Gastroesophageal sphincter (tissue), 3 donors: ENCODE measurements around the gene BCAS3.

ENCODE experiments used
- POLR2A ChIP-seq, 2 donors: fragments of 450-650 bp; IDR thresholded peaks; one replicate each; pipeline ENCODE4 v1.6.1; 2017; ENCODE audit warnings: antibody characterized with exemption in 2 of 2, mild to moderate bottlenecking in 2 of 2, moderate library complexity in 1 of 2
- POLR2AphosphoS5 ChIP-seq: sonication (generic); formaldehyde crosslinking; IDR thresholded peaks from one replicate; pipeline ENCODE4 v1.6.1; 2017; ENCODE audit warnings: antibody characterized with exemption
- TF ChIP-seq, protein P1 (sequence below), 4 experiments: fragments of 200-600 bp in 2 of 4; fragments of 450-650 bp in 2 of 4; sonication (generic) in 1 of 4; IDR thresholded peaks; one replicate each; pipeline ENCODE4 v1.5.1; 2017 to 2019; ENCODE audit warnings: antibody characterized with exemption in 4 of 4, mild to moderate bottlenecking in 2 of 4, moderate library complexity in 2 of 4

DNA sequence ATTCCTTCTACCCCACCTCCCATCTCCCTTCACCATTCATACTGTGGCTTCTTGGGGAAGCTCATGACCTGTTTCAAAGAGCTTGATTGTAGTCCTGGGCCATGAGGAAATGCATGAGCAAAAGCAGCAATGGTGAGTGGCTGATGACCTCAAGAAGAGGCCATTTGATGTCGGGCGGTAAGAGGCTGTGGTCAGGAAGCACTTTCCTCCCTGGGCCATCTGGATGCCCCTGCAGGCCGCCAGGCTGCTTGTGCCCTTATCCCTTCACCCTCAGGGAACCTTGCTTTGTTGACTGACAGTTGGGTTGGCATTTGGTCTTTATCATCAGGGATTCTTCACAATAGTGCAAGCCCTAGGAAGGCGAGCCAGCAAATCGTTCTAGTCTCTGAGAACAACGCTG lies 643.7 kb downstream of the BCAS3 start:
- TF ChIP-seq, protein P1, sequence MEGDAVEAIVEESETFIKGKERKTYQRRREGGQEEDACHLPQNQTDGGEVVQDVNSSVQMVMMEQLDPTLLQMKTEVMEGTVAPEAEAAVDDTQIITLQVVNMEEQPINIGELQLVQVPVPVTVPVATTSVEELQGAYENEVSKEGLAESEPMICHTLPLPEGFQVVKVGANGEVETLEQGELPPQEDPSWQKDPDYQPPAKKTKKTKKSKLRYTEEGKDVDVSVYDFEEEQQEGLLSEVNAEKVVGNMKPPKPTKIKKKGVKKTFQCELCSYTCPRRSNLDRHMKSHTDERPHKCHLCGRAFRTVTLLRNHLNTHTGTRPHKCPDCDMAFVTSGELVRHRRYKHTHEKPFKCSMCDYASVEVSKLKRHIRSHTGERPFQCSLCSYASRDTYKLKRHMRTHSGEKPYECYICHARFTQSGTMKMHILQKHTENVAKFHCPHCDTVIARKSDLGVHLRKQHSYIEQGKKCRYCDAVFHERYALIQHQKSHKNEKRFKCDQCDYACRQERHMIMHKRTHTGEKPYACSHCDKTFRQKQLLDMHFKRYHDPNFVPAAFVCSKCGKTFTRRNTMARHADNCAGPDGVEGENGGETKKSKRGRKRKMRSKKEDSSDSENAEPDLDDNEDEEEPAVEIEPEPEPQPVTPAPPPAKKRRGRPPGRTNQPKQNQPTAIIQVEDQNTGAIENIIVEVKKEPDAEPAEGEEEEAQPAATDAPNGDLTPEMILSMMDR (IDR thresholded peaks at IDR 0.05), result no peak
- no peak for TF ChIP-seq POLR2A (IDR thresholded peaks at IDR 0.05)
- TF ChIP-seq POLR2AphosphoS5, result no peak
